Fibroblast of skin of scalp (primary cell): ENCODE measurements around the gene FGF14.

Experiments used
- DNase-seq: peaks from one replicate; pipeline ENCODE4 v3.0.0-alpha.2; 2013

FGF14 gene

GRCh38 chr13:102361113-102361512 lies 40.7 kb downstream of the FGF14 start:
- DNase-seq = no peak

GRCh38 chr13:102359264-102359663 lies 42.6 kb downstream of the FGF14 start:
- DNase-seq = no peak

GRCh38 chr13:102355251-102355650 lies 46.6 kb downstream of the FGF14 start:
- DNase-seq = no peak

GRCh38 chr13:102354011-102354410 lies 47.8 kb downstream of the FGF14 start:
- no peak for DNase-seq

GRCh38 chr13:102351521-102351920 lies 50.3 kb downstream of the FGF14 start:
- DNase-seq = no peak

GRCh38 chr13:102347490-102347889 lies 54.4 kb downstream of the FGF14 start:
- no peak for DNase-seq

- no peak for DNase-seq
Observed at GRCh38 chr13:102346769-102347168, 55.1 kb downstream of the FGF14 start.

- no peak for DNase-seq
Observed at GRCh38 chr13:102344410-102344809, 57.4 kb downstream of the FGF14 start.

GRCh38 chr13:102333320-102334198 lies 68.3 kb downstream of the FGF14 start:
- no peak for DNase-seq

- DNase-seq = no peak
Observed at GRCh38 chr13:102328909-102329308, 72.9 kb downstream of the FGF14 start.

GRCh38 chr13:102327119-102327617 lies 74.7 kb downstream of the FGF14 start:
- no peak for DNase-seq

GRCh38 chr13:102326381-102327118 lies 75.3 kb downstream of the FGF14 start:
- DNase-seq = no peak

GRCh38 chr13:102325321-102325720 lies 76.5 kb downstream of the FGF14 start:
- DNase-seq = no peak

- no peak for DNase-seq
Observed at GRCh38 chr13:102323505-102323904, 78.3 kb downstream of the FGF14 start.

GRCh38 chr13:102323012-102323411 lies 78.8 kb downstream of the FGF14 start:
- no peak for DNase-seq

GRCh38 chr13:102322211-102322610 lies 79.6 kb downstream of the FGF14 start:
- DNase-seq = no peak

- DNase-seq = no peak
Observed at GRCh38 chr13:102318233-102318632, 83.6 kb downstream of the FGF14 start.

- DNase-seq = no peak
Observed at GRCh38 chr13:102317593-102317992, 84.3 kb downstream of the FGF14 start.

GRCh38 chr13:102316732-102317131 lies 85.1 kb downstream of the FGF14 start:
- no peak for DNase-seq

GRCh38 chr13:102312841-102313240 lies 89.0 kb downstream of the FGF14 start:
- no peak for DNase-seq

GRCh38 chr13:102311901-102312300 lies 89.9 kb downstream of the FGF14 start:
- DNase-seq = no peak

- no peak for DNase-seq
Observed at GRCh38 chr13:102311419-102311796, 90.4 kb downstream of the FGF14 start.

GRCh38 chr13:102310691-102311418 lies 91.0 kb downstream of the FGF14 start:
- DNase-seq = no peak
